ENCODE results near the gene TMEM181. TPM values are rescaled to one million over a fixed set of nuclear protein-coding genes. Genes with fewer than 3 reads are reported as not detected.

TMEM181 gene
- total RNA-seq, 1 donor from 2014 or later, result 35.3 TPM

DNA sequence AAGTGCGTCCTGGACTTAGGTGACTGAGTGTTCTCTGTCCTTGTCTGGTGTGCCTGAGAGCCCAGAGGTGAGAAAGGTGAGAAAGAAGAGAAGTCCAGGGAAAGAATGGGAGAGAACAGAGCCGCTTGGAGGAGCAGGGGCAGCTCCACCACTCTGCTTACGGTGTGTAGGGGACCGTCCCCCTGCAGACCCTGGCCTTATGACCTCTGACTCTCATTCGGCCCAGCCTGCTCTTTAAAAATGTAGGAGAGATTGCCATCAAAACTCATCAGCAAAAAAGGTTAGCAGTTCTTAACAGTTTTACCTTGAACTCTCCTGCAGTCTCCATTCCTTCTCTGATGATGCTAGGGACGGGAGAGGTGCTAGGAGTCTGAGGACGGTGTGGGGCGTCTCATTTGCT is 2.0 kb downstream of the TMEM181 start:
- TF ChIP-seq, protein P1, sequence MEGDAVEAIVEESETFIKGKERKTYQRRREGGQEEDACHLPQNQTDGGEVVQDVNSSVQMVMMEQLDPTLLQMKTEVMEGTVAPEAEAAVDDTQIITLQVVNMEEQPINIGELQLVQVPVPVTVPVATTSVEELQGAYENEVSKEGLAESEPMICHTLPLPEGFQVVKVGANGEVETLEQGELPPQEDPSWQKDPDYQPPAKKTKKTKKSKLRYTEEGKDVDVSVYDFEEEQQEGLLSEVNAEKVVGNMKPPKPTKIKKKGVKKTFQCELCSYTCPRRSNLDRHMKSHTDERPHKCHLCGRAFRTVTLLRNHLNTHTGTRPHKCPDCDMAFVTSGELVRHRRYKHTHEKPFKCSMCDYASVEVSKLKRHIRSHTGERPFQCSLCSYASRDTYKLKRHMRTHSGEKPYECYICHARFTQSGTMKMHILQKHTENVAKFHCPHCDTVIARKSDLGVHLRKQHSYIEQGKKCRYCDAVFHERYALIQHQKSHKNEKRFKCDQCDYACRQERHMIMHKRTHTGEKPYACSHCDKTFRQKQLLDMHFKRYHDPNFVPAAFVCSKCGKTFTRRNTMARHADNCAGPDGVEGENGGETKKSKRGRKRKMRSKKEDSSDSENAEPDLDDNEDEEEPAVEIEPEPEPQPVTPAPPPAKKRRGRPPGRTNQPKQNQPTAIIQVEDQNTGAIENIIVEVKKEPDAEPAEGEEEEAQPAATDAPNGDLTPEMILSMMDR (IDR thresholded peaks at IDR 0.05; ENCODE audit: insufficient read depth, low read length, severe bottlenecking), result no peak
- no peak for FAIRE-seq
- Histone ChIP-seq H3K4me3 (ENCODE audit: low read depth, low read length) (no peak overlapping the region), H3K27me3 (ENCODE audit: control insufficient read depth, insufficient read depth, low read length) (no peaks in the 10 kb centered on the region), H3K36me3 (ENCODE audit: control insufficient read depth, insufficient read depth, low read length) (no peaks in the 10 kb centered on the region)
- no peak for DNase-seq (ENCODE audit: low read depth)

- no peaks in the 10 kb centered on the region for H3K27me3 ChIP-seq (ENCODE audit: control insufficient read depth, insufficient read depth, low read length)
- TF ChIP-seq, protein P1 (IDR thresholded peaks at IDR 0.05; ENCODE audit: insufficient read depth, low read length, severe bottlenecking), result no peak
- no peaks in the 10 kb centered on the region for H3K36me3 ChIP-seq (ENCODE audit: control insufficient read depth, insufficient read depth, low read length)
- DNase-seq (ENCODE audit: low read depth) (no peak), FAIRE-seq (no peak)
- no peak overlapping the region for H3K4me3 ChIP-seq (ENCODE audit: low read depth, low read length)
These were observed 4.6 kb downstream of the TMEM181 start for GRCh38 chr6:158564243-158565121.

GRCh38 chr6:158565122-158565429 is 5.2 kb downstream of the TMEM181 start:
- no peak for DNase-seq (ENCODE audit: low read depth)
- no peaks in the 10 kb centered on the region for H3K27me3 ChIP-seq (ENCODE audit: control insufficient read depth, insufficient read depth, low read length)
- no peak overlapping the region for H3K4me3 ChIP-seq (ENCODE audit: low read depth, low read length)
- H3K36me3 ChIP-seq (ENCODE audit: control insufficient read depth, insufficient read depth, low read length), result no peaks in the 10 kb centered on the region
- FAIRE-seq, result no peak
- TF ChIP-seq, protein P1 (IDR thresholded peaks at IDR 0.05; ENCODE audit: insufficient read depth, low read length, severe bottlenecking), result no peak

DNA sequence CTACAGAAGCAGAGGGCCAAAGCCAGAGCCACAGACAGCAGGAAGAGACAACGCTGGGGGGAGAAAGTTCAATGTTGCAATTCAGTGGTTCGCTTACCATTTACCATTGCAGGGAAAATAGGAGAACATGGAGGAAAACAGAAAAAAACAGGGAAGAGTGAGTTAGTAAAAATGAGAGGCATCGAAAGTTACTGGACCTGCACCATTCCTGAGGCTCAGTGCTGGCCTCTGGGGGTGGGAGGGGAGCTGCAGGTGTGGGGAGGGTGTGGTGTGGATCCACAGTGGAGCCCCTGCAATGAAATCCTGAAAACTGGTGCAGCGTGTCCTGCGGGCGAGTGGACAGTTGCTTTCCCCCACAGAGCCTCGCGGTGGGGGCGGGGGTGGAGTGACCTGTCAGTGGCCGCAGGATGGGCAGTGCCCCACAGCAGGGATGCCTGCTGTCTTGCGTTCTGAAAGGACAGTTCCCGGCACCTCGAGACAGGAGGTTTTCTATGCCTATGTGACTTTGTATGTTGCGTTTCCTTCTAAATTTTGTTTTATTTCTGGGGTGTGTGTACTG is 5.7 kb downstream of the TMEM181 start:
- Histone ChIP-seq H3K27me3 (ENCODE audit: control insufficient read depth, insufficient read depth, low read length) (no peaks in the 10 kb centered on the region), H3K36me3 (ENCODE audit: control insufficient read depth, insufficient read depth, low read length) (peaks cover 2% of the 10 kb centered on the region), H3K4me3 (ENCODE audit: low read depth, low read length) (no peak overlapping the region)
- TF ChIP-seq, protein P1 (IDR thresholded peaks at IDR 0.05; ENCODE audit: insufficient read depth, low read length, severe bottlenecking), result peak; percentile 17
- FAIRE-seq (no peak), DNase-seq (ENCODE audit: low read depth) (no peak)

- peaks cover 3% of the 10 kb centered on the region for H3K36me3 ChIP-seq (ENCODE audit: control insufficient read depth, insufficient read depth, low read length)
- H3K27me3 ChIP-seq (ENCODE audit: control insufficient read depth, insufficient read depth, low read length), result no peaks in the 10 kb centered on the region
- DNase-seq (ENCODE audit: low read depth) (no peak), FAIRE-seq (peak; percentile 98)
- H3K4me3 ChIP-seq (ENCODE audit: low read depth, low read length), result no peak overlapping the region
- TF ChIP-seq, protein P1 (IDR thresholded peaks at IDR 0.05; ENCODE audit: insufficient read depth, low read length, severe bottlenecking), result no peak
These were observed 6.4 kb downstream of the TMEM181 start for GRCh38 chr6:158566207-158566818.
